LNCaP clone FGC (cell line): ENCODE measurements around the gene PRR16.

Experiments
- DNase-seq: peaks from one replicate; pipeline ENCODE4 v3.0.0-alpha.2; 2011; ENCODE audit warnings: low read depth
- H3K4me3 ChIP-seq: 2 replicates; pipeline ENCODE4 v1.5.1; 2011; ENCODE audit warnings: mild to moderate bottlenecking, low read depth, low read length, control low read depth
- CTCF ChIP-seq: IDR thresholded peaks from 2 replicates; pipeline ENCODE4 v1.5.1; 2012; ENCODE audit warnings: mild to moderate bottlenecking; ENCODE audit not compliant: control insufficient read depth, insufficient read depth; ENCODE audit errors: extremely low read depth

Gene PRR16

GRCh38 chr5:120538644-120539043 is 74.5 kb downstream of the PRR16 start:
- no peak for DNase-seq
- no peak for TF ChIP-seq CTCF
- no peak overlapping the region for H3K4me3 ChIP-seq

- H3K4me3 ChIP-seq: no peak overlapping the region
- TF ChIP-seq CTCF: no peak
- DNase-seq: no peak
Measured at GRCh38 chr5:120539471-120539870, 75.4 kb downstream of the PRR16 start.

- H3K4me3 ChIP-seq: no peak overlapping the region
- DNase-seq: no peak
- TF ChIP-seq CTCF: no peak
Measured at GRCh38 chr5:120540097-120540496, 76.0 kb downstream of the PRR16 start.

- DNase-seq: no peak
- no peak for TF ChIP-seq CTCF
- no peak overlapping the region for H3K4me3 ChIP-seq
Measured at GRCh38 chr5:120544043-120544442, 79.9 kb downstream of the PRR16 start.

- no peak for TF ChIP-seq CTCF
- H3K4me3 ChIP-seq: no peak overlapping the region
- DNase-seq: no peak
Measured at GRCh38 chr5:120545007-120545406, 80.9 kb downstream of the PRR16 start.

GRCh38 chr5:120545951-120546350 is 81.9 kb downstream of the PRR16 start:
- TF ChIP-seq CTCF: no peak
- no peak overlapping the region for H3K4me3 ChIP-seq
- no peak for DNase-seq

- no peak for TF ChIP-seq CTCF
- H3K4me3 ChIP-seq: no peak overlapping the region
- no peak for DNase-seq
Measured at GRCh38 chr5:120546922-120547321, 82.8 kb downstream of the PRR16 start.
